Subcutaneous adipose tissue (tissue), 4 donors: ENCODE data around the gene DNER. TPM values are rescaled to one million over a fixed set of nuclear protein-coding genes. Genes with fewer than 3 reads are reported as not detected.

Experiments
- CTCF ChIP-seq: fragments of 450-650 bp; IDR thresholded peaks from one replicate; pipeline ENCODE4 v1.5.1; 2016; ENCODE audit warnings: low read depth, mild to moderate bottlenecking, control low read depth, antibody characterized with exemption, moderate library complexity
- total RNA-seq, 4 donors: library from RNA; depleted of rRNA; stranded (reverse); fragments of >200 nt; gene quantifications; one replicate each; pipeline ENCODE4 v1.1.0, GENCODE V29; 2016

Gene DNER
- total RNA-seq, 4 donors from 2014 or later: 0.57 to 6.2 (median 3.4) TPM

GRCh38 chr2:229463841-229464346 lies 250.5 kb downstream of the DNER start:
- TF ChIP-seq CTCF: no peak

- no peak for TF ChIP-seq CTCF
These were observed 252.2 kb downstream of the DNER start for GRCh38 chr2:229462112-229462511.

- no peak for TF ChIP-seq CTCF
These were observed 258.3 kb downstream of the DNER start for GRCh38 chr2:229456091-229456490.

GRCh38 chr2:229454934-229455631 lies 259.3 kb downstream of the DNER start:
- no peak for TF ChIP-seq CTCF

GRCh38 chr2:229453230-229453629 lies 261.1 kb downstream of the DNER start:
- TF ChIP-seq CTCF: no peak

- TF ChIP-seq CTCF: no peak
These were observed 262.5 kb downstream of the DNER start for GRCh38 chr2:229451852-229452251.

GRCh38 chr2:229447227-229447626 lies 267.1 kb downstream of the DNER start:
- TF ChIP-seq CTCF: no peak
